CD4-positive, alpha-beta T cell treated with Interleukin-17A for 4 hours (primary cell): Measurements from ENCODE around the gene NPHP4.
"Not testable (repeated sequence)": the region's sequence is repeated elsewhere in the genome, so short reads cannot be mapped to it uniquely, and the experiment has no call there.

ENCODE experiments used
- DNase-seq: peaks from one replicate; pipeline ENCODE4 v3.0.0-alpha.2; 2020; ENCODE audit warnings: mixed read lengths

The NPHP4 gene

DNA sequence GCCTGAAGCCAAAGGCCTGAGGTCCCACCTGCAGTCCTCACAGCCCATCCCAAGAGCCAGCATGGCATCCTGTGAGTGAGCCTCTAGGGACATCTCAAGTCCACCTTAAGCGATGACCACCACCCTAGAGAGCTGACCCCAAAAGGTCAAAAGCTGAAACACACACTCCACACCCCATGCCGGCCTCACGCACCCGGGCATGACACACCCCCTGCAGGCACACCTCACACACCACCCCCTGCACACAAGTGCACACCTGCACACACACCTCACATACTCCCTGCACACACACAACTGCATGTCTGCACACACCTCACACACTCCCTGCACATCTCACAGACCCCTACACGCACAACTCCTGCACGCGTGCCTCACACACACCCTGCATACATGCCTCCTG is 118.7 kb downstream of the NPHP4 start:
- no peak for DNase-seq

DNA sequence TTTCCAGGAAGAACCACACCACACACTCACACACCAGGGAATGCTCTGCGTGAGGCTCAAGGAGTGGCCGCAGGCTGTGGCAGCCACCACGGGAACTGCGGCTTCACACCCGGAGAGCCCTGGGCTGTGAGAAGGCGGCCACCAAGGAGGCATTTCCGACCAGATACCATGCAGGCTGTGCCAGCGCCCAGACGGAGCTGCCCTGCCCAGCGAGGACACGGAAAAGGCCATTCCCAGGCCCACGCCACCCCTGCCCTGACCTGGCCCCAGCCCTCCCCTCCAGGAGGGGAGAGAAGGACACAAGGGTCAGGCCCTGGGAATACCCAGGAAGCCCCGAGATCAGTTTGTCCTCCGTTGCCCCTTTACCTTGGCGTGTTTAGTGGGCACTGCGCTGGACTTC is 119.3 kb downstream of the NPHP4 start:
- no peak for DNase-seq

DNA sequence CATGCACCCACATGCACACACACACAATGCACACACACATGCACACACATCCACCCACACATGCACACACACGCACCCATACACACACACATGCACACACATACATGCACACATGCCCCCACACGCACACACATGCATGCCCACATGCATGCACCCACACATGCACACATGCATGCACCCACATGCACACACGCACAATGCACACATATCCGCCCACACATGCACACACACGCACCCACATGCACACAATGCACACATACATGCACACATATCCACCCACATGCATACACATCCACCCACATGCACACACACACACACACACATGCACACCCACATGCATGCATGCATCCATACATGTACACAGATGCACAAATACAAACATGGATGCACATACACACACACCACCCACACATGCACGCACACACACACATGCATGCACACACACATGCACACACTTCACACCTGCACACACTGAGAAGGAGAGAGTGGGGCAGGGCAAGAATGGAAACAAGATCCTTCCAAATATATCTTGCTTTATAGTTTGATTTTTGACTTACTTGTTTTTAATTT is 123.2 kb downstream of the NPHP4 start:
- no peak for DNase-seq

DNA sequence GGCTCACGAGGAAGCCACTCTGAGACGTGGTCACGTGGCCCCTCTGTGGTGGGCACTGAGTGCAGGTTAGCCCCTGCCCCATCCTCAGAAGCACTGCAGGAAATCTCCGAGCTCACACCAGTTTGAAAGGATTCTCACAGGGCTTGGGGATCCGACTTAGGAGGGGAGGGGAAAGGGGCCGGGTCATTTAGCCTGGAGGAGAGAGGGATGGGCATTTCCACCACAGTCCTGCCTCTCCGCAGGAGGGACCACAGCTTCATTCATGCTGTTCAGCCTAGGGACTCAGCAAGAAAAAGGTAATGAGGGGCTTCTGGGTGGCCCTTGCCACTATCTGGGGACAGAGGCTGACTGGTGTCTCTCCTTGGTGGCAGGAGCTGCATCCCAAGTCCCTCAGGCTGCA is 126.5 kb downstream of the NPHP4 start:
- DNase-seq, result no peak

DNA sequence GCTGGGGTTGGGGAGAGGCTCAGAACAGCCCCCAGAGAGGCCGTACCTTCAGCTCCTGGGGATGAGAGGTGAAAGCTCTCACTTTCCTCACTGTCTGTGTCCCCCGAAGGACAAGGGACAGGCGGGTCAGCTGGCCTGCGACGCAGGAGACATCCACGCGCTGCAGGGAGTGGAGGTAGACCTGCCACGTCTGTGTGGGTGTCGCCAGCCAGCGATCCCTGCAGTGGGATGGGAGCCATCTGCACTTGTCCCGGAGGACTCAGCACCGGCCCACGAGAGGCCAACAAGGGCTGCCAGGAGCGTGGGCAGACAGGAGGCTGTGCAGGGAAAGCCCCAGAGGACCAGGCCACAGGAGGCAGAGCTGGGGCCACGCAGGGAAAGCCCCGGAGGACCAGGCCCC is 127.2 kb downstream of the NPHP4 start:
- DNase-seq, result no peak

DNA sequence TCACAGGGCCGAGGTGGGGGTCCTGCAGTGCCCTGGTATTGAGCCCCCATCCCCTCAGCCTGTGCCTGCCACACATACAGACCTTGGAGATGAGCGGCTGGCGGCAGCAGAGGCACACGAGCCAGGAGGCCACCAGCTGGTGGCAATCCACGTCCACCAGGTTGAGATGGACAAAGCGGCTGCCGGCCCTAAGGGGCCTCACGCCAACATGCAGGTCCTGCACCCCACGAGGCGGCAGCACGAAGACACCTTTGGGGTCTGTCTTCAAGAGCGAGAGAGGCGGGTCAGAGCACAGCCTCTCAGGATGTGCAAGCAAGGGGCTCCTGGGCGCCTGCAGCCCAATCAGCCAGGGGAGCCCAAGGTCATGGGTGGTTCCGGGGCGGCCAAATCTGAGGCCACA is 128.0 kb downstream of the NPHP4 start:
- no peak for DNase-seq

DNA sequence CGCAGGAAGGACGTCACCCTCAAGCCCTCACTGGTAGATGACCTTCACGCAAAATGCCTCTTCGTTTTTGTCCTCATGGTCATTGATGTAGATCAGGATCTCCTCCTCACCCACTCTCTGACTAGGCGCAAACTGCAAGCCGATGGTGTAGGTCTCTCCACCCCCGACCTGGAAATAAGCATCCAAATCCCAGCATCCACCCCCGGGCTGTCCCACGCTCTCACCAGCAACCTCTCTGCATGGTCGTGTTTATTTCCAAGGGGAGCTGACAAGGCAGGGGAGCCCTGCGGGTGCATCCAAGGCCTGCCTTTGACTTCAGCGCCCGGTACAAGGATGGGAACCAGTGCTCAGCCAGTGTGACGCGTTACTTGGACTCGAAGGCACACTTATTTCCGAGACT is 129.0 kb downstream of the NPHP4 start:
- no peak for DNase-seq

DNA sequence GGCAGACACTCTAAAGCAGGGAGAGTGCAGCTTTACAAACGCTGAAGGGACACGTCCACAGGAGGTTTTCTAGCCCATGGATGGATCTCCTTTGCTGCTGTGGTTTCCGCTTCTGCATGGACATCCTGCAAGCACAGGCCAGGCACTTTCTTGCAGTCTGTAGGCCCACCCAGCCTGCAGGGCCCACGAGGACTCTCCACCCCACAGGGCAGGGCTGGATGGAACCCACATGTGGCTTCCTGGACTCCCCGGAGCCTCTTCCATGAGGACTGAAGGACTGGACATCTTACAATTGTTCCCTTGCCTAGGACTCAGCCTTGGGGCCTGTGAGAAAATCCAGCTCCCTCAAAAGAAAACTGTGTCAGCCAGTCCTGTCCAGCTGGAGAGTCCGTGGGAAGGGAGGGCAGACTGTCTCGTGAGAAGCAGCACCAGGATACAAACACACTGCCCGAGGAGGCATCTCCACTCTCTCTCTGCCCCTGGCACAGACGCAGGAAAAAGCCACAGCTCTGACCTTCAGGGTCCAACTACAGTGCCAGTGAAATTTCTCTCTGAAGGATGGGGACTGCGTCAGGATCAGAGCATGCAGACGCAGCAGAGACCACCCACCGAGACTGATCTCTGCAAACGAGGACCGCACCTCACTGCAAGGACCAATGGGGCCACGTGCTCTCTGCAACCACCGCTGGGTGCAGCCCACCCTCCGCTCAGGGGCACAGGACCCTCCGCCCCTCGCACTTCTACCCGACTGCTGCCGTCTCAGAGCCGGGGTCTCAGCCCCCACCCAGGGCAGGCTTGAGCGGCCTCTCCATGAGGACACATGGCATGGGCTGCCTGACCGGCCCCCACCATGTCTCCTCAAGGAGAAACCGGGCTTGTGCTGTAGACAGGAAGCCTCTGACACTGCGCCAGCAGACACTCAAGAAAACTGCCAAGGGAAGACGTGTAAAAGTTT is 130.1 kb downstream of the NPHP4 start:
- DNase-seq, result no peak

DNA sequence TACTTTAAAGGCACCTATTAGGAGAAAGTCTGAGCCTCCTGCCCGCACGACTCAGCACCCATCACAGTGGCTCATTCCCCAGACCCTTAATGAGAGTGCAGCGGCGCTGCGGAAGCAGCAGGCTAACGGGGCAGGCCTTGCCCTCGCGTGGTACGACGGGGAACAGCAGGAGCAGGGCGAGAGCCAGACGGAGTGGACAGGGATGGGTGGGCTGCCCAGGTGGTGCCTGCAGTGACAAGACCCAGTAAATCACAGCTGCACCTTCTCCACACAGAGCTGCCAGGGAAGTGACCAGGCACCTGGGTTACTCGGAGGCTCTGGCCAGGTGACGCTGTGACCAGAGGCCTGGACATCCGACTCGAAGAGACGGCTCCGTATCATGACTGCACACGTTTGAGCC is 131.9 kb downstream of the NPHP4 start:
- no peak for DNase-seq

DNA sequence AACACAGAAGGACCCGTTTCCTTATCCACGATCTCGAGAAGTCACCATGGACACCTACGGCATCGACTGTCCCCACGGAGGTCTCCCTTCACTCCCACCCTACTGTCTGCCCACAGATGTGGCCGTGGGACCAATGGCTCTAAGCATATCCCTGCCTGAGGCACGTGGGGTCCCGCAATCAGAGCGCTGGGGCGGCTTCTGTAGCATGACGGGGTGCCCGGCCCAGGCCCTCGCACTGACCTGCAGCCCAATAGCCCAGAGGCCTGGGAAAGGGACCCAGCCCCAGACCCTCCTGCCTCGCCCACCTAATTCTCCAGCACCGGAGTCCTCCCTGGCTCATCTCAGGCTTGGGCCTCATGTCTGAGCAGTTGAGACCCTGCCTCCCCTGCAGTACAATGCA is 132.5 kb downstream of the NPHP4 start:
- DNase-seq, result no peak

DNA sequence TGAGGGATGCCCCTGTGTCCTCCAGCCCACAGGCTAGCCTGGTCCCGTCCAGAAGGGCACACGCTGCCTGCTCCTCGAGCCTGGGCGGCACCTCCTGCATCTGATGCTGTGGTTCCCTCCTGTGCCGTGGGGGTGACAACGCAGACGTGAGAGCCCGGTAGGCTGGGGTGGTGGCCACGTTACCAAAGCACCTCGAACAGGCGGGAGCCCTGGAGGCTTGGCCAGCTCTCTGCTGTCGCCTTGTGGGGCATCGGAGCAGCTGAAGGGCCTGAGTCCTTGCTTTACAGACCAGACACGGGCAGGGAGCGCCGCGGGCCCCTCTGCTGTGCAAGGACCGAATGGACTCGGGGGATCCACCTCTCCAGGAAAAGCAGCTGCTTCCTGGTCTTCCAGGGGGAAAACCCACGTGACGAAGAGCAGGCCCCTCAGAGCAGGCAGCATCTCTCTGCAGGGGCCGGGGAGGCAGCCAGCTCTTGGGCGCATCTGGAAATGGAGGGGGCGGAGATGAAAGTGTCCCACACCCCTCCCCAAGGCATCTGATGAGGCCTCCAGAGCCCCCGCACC is 133.3 kb downstream of the NPHP4 start:
- no peak for DNase-seq

DNA sequence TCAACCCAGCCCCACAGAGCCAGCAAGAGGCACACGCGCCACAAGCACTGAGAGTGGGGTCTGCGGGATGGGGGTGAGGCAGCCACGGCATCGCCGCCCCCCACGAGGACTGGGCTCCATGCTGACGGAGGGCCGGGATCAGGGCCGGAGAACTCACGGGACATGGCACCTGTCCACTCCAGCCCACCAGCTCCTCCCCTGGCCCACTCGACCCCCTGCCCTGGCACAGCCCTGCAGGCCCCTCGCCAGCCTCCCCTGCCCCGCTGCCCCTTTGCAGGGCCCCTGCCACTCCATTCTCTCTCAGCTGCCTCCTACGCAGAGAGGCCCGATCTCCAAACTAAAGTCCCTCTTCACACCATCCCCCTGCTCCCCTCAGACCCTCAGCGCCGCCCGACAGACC is 134.0 kb downstream of the NPHP4 start:
- DNase-seq, result no peak

DNA sequence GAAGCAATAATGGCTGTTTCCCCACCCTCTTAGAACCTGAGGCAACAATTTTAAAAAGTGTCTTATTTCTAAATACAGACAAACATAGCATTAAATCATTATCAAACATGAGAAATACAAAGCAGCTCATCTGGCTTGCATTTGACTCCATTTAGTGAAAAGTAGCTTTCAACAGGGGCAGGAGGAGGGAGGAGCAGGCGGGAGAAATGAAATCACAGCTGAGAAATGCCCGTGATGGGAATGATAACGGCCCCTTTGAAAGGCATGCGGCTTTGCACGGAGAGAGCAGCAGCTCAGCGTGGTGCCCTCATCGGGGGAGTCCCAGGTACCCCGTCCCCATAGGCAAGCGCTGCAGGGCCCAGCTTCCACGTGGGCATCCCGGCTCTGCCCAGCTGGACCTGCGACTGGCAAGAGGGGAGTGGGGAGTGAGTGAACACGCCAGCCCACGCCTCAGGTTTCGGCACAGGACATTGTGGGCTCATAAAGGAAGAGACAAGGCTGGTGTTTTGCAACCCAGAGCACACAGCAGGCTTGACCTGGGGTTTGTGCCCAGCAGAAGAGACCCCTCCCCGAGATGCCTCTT is 134.6 kb downstream of the NPHP4 start:
- no peak for DNase-seq

DNA sequence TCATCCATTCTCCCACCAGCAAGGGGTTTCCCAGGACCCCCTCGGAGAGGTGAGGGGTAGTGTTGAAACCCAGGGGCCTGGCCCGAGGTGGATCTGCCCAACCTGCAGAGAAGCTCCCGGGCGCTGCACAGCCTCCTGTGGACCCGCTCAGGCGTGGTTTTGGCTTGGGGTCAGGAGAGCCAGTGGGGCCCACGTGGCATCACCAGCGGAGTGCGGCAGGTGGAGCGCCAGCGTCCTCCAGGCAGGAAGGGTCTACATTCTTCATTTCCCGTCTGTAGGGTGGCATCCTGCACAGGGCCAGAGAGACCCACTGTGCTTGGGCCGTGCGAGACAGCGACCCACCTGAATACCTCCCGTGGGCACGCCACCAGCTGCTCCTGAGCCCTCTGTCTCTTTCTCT is 135.2 kb downstream of the NPHP4 start:
- DNase-seq, result no peak

DNA sequence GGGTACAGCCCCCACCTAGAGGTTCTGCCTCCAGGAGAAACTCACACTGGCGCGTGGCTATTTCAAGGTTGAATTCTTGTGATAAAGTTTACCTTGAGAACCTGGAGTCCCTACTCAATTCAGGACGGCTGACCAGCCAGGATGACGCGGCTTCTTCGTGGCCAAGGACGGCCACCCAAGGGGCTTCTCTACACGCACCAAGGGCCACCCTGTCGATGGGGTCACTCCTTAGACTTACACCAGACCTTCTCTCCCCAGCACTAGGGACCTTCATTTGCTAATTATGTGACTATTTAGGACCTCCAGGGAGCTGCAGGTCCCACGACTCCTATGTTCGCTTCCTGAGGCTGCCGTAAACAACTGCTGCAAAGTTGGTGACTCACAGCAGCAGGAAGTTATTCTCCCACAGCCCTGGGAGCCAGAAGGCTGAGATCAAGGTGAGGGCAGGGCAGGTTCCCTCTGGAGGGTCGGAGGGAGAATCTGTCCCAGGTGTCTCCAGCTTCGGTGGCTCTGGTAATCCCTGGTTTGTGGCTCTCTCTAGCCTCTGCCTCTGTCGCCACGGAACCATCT is 135.9 kb downstream of the NPHP4 start:
- no peak for DNase-seq

DNA sequence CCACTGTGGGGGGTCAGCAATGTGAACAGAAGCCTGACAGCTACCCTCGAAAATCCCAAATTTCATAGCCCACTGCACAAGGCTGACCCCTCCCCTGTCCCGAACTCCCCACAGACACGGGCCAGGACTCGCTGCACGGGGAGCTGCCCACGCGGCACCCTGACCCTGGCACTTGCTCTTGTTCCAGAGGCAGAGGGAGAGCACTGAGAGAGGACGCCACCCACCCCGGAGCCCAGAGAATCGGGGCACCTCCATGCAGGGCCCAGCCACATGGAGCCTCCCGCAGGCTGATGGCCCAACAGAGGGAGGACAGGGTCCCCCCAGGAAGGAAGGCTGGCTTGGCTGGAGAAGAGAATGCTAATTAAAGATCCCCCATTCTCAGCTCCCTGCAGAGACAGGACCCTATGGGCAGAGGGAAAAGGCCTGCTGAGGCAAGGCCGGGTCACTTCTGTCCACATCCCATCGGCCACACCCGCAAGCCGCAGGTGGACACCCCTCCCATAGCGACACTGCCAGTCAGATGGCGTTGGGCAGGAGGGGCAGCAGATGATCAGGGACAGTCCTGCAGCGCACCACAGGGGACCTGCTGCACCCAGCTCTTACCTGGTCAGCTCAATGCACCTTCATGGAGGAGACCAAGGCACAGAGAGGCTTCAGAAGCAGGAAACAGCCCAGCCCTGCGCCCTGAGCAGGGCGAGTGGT is 136.9 kb downstream of the NPHP4 start:
- DNase-seq, result no peak

DNA sequence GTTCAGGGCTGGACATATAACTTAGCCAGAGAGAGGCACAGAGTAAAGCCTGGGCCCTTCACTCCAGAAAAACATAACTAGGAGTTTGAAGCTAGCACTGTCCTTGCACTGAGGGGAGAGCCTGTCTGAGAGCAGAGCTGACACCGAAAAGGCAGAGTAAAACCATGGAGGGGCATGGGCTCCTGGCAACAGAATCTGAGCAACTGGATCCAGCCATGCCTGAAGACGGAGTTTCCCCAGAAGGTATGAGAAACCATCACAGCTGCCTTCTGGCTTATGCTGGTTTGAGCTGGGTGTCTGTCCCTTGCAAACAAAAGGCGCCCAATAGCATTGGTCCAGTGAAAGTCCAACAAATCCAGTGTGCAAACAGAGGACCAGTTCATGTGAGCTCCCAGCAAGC is 137.5 kb downstream of the NPHP4 start:
- no peak for DNase-seq

DNA sequence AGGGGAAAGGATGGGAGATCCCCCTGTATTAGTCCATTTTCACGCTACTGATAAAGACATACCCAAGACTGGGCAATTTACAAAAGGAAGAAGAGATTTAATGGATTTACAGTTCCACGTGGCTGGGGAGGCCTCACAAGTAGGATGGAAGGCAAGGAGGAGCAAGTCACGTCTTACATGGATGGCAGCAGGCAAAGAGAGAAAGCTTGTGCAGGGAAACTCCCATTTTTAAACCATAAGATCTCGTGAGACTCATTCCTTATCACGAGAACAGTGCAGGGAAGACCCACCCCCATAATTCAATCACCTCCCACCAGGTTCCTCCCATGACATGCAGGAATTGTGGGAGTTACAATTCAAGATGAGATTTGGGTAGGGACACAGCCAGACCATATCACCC is 138.4 kb downstream of the NPHP4 start:
- DNase-seq, result not testable (repeated sequence)

DNA sequence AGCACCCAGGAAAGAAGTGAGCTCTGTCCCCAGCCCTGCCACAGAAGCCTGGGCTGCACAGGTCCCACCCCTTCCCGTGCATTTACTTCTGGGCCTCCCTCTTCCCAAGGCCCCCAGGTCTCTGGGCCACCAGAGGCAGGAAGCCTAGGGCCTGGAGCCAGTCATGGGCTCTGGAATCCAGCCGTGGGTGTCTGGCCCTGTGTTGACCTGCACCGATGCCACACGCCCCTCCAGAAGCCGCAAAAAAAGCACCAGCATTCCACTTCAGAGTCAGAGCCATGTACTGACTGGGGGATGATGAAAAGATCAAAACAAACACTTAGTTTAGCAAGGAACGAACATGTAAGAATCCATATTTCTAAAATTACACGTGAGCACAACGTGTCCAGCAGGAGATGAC is 141.7 kb downstream of the NPHP4 start:
- no peak for DNase-seq

DNA sequence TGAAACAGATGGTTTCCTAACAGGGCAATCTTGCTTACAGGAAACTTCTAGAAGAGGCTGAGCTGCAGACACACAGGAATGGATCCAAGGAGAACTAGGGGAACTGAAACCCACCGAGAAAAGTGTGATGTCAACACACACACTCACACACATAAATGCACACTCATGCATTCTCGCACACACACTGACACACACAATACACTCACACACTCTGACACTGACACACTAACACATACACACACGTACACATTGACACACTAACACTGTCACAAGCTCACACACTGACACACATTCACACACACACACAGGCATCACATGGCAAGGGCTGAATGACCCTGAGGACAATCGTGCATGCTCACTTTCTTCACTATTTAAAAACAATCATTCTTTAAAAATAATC is 142.7 kb downstream of the NPHP4 start:
- no peak for DNase-seq

DNA sequence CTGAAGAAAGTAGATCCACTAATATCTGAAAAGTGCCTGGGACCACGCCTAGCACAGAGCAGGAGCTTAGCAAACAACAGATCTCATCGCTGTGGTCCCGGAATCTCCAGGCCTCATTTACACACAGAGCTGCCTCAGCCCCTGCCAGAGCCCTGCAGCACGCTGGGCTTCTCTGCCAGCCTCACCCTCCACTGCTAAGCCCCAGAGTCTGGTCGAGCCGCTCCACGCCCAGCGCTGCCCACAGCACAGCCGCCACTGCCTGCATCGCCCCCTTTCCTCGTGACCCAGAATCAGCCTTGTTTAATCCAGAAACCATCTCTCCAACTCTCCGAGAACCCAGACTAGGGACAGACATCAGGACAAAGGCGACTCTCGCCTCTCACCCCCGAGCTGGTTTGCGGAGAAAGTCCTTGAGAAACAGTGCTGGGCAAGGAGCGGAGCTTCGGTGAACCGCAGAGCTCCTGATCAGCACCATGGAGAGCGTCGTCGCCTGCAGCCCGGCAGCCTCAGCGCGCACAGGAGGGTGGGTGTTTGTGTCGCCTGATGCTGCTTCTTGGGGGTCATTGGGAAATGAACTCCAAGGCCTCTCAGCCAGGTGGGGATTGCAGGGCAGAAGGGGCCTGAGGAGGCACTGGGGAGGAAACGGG is 145.1 kb downstream of the NPHP4 start:
- no peak for DNase-seq

DNA sequence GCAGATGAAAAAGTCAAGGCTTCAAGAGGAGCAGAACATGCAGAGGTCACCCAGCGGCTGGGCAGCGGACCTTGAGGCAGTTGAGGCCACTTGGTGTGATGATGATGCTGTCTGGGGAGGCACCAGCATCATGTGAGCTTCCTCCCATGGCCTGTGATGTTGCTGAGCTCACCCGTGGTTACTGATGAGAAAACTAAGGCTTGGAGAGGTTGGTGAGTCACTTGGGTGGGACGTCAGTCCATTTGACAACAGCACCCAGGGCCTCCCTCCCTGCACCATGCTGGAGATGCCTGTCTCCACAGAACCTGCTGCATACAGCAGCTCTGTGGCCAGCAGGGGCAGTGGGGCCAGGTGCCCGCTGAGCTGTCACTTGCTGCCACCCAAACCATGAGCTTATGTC is 146.8 kb downstream of the NPHP4 start:
- no peak for DNase-seq
